Transverse colon (tissue), 4 donors: ENCODE data around the gene SLC35E4. TPM values are rescaled to one million over a fixed set of nuclear protein-coding genes. Genes with fewer than 3 reads are reported as not detected.
"Not testable (repeated sequence)": the region's sequence is repeated elsewhere in the genome, so short reads cannot be mapped to it uniquely, and the experiment has no call there.

Experiments used
- DNase-seq: peaks from one replicate; pipeline ENCODE4 v3.0.0-alpha.2; 2019
- H3K27ac ChIP-seq, 4 donors: fragments of 200-600 bp; sonication (generic); 2 replicates each; pipeline ENCODE4 v1.5.1; 2016 to 2018; ENCODE audit warnings: inconsistent platforms in 4 of 4
- H3K27me3 ChIP-seq: fragments of 200-600 bp; sonication (generic); 2 replicates; pipeline ENCODE4 v1.5.1; 2017; ENCODE audit warnings: inconsistent platforms
- H3K36me3 ChIP-seq, 4 donors: fragments of 200-600 bp; sonication (generic); 2 replicates each; pipeline ENCODE4 v1.5.1; 2017 to 2019; ENCODE audit warnings: inconsistent platforms in 4 of 4
- H3K4me1 ChIP-seq, 4 donors: fragments of 200-600 bp; sonication (generic); 2 replicates each; pipeline ENCODE4 v1.5.1; 2017 to 2020; ENCODE audit warnings: inconsistent platforms in 4 of 4
- H3K4me3 ChIP-seq, 4 donors: fragments of 200-600 bp; sonication (generic); 1 replicate in 1 of 4; 2 replicates in 3 of 4; pipeline versions ENCODE4 v1.5.1 to v1.6.1; 2017 to 2019; ENCODE audit warnings: inconsistent platforms in 4 of 4
- H3K9me3 ChIP-seq, 2 donors: fragments of 200-600 bp; sonication (generic); 2 replicates each; pipeline ENCODE4 v1.5.1; 2017 to 2019; ENCODE audit warnings: inconsistent platforms in 2 of 2
- CTCF ChIP-seq, 5 experiments: fragments of 200-600 bp in 3 of 5; fragments of 450-650 bp in 2 of 5; sonication (generic) in 3 of 5; IDR thresholded peaks; 1 replicate in 2 of 5; 2 replicates in 3 of 5; pipeline ENCODE4 v1.5.1; 2016 to 2017; ENCODE audit warnings: antibody characterized with exemption in 5 of 5, inconsistent platforms in 3 of 5, mild to moderate bottlenecking in 2 of 5, moderate library complexity in 1 of 5
- EP300 ChIP-seq: sonication (generic); formaldehyde crosslinking; IDR thresholded peaks from one replicate; pipeline ENCODE4 v1.6.1; 2017; ENCODE audit warnings: antibody characterized with exemption, low read depth
- POLR2A ChIP-seq: fragments of 450-650 bp; IDR thresholded peaks from one replicate; pipeline ENCODE4 v1.6.1; 2016; ENCODE audit warnings: antibody characterized with exemption, mild to moderate bottlenecking, moderate library complexity
- POLR2AphosphoS5 ChIP-seq, 3 donors: sonication (generic); formaldehyde crosslinking; IDR thresholded peaks; one replicate each; pipeline ENCODE4 v1.6.1; 2016; ENCODE audit warnings: antibody characterized with exemption in 3 of 3
- WGBS, 2 donors: methylation state at CpG; one replicate each; pipeline ENCODE4 v1.1.5; 2018; ENCODE audit warnings: low coverage in 1 of 2; 5-methylcytosine and 5-hydroxymethylcytosine counted together
- in situ Hi-C, 4 donors: fragments of 200-750 bp; cut with MboI; loops; one replicate each; pipeline versions ENCODE4 v1.15.0 to v1.15.1; 2017; ENCODE audit warnings: low sequenced_read_pairs in 3 of 4, low pct_ligation_motif_present in 1 of 4, low pct_unique_long_range_greater_than_20kb in 1 of 4
- intact Hi-C: fragments of 100-400 bp; cut with DNase I; formaldehyde crosslinking; loops from one replicate; pipeline ENCODE4 v1.15.1; 2023; ENCODE audit warnings: low total_unique reads
- total RNA-seq, 4 donors: library from RNA; depleted of rRNA; stranded (reverse); fragments of >200 nt; gene quantifications; one replicate each; pipeline ENCODE4 v1.1.0, GENCODE V29; 2016

The SLC35E4 gene
- total RNA-seq, 4 donors from 2014 or later: 6.4 to 21.3 (median 15.7) TPM

GRCh38 chr22:30628491-30628890, 7.1 kb upstream of the SLC35E4 start:
- WGBS, 2 donors: 76 to 100% methylated on average over 1 to 4 of the region's 4 CpGs
- TF ChIP-seq POLR2AphosphoS5 (IDR thresholded peaks at IDR 0.05) (no peak), EP300 (no peak), CTCF (IDR thresholded peaks at IDR 0.05) (no peak), POLR2A (no peak)
- no peak overlapping the region for H3K27ac ChIP-seq
- DNase-seq: no peak
- no peaks in the 10 kb centered on the region for H3K4me1 ChIP-seq
- H3K9me3 ChIP-seq: no peaks in the 10 kb centered on the region
- no peaks in the 10 kb centered on the region for H3K27me3 ChIP-seq
- intact Hi-C loops: loop anchor here (10.0 kb wide), 1 partner anchor 276 kb away; no protein-coding TSS in a partner anchor
- in situ Hi-C loops: loop anchor here in 2 of 4 donors (10.0 to 25.0 kb wide), 2 partner anchors 126 to 284 kb away; no protein-coding TSS in a partner anchor
- no peaks in the 10 kb centered on the region for H3K36me3 ChIP-seq
- H3K4me3 ChIP-seq: no peak overlapping the region

- H3K27me3 ChIP-seq, H3K27ac ChIP-seq, intact Hi-C loops, H3K36me3 ChIP-seq, H3K4me3 ChIP-seq, DNase-seq, H3K9me3 ChIP-seq: not testable (repeated sequence)
- WGBS, 2 donors: 96% methylated on average over 9 of the region's 31 CpGs; no CpG with 5 or more reads in 1 of the 2 donors
- peaks cover 7 to 17% (median 17%) of the 10 kb centered on the region in 4 donors for H3K4me1 ChIP-seq
- in situ Hi-C loops: loop anchor here in 2 of 4 donors (5.0 to 25.0 kb wide), 3 partner anchors 126 to 283 kb away; no protein-coding TSS in a partner anchor
These were observed 4.1 kb upstream of the SLC35E4 start for GRCh38 chr22:30631469-30631868.

DNA sequence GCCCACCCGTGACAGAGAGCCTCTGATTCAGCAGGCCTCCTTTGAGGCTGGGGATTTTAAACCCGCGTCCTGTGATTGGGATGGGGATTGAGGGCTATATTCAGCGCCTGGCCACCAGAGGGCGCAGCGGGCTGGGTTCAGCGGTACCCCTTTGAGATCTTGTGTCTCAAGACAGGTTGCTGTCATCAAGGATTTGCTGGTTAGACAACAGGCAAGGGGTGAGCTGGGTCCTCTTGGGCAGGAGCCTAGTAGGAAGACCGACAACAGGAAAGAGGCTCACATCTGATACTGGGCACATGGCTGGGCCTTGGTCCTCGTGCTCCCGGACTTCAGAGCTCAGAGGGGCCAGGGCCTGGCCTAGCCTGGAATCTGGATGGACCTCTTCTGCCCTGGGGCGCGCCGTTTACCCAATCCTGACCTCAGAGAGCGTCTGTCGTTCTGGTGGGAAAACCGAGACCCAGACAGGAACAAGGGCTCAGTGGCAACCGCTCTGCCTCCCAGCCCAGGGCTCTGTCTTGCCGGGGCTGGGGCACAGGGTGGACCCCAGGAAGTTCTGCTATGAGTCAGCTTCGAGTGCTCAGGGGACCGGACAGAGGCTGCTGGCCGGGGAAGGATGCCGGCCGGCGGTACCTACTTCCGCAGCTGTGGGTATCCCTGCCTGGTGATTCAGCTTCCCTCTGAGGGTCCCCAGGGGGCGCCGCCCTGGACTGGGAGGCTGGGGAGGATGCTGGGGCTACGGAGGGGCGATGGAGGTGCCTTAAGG, 929 bp upstream of the SLC35E4 start:
- Histone ChIP-seq H3K27ac (peak overlapping the region; percentile 88 to 97 (median 89)), H3K27me3 (no peaks in the 10 kb centered on the region), H3K9me3 (no peaks in the 10 kb centered on the region), H3K4me1 (peaks cover 20 to 34% (median 31%) of the 10 kb centered on the region in 4 donors), H3K4me3 (peak overlapping the region; percentile 5 to 75 (median 53)), H3K36me3 (no peaks in the 10 kb centered on the region)
- in situ Hi-C loops (loop anchor here in 3 of 4 donors (5.0 to 25.0 kb wide), 4 partner anchors 118 to 280 kb away; no protein-coding TSS in a partner anchor), intact Hi-C loops (loop anchor here (1.0 kb wide), 1 partner anchor 121 kb away; no protein-coding TSS in a partner anchor)
- TF ChIP-seq CTCF (IDR thresholded peaks at IDR 0.05): peak; percentile 92 to 99 (median 98)
- TF ChIP-seq POLR2AphosphoS5 (IDR thresholded peaks at IDR 0.05): peak in 1 of 3 donors; percentile 57
- TF ChIP-seq POLR2A: no peak
- TF ChIP-seq EP300: no peak
- 4% methylated on average over 18 of the region's 29 CpGs; no CpG with 5 or more reads in 1 of the 2 donors for WGBS, 2 donors
- DNase-seq: peak; percentile 93

DNA sequence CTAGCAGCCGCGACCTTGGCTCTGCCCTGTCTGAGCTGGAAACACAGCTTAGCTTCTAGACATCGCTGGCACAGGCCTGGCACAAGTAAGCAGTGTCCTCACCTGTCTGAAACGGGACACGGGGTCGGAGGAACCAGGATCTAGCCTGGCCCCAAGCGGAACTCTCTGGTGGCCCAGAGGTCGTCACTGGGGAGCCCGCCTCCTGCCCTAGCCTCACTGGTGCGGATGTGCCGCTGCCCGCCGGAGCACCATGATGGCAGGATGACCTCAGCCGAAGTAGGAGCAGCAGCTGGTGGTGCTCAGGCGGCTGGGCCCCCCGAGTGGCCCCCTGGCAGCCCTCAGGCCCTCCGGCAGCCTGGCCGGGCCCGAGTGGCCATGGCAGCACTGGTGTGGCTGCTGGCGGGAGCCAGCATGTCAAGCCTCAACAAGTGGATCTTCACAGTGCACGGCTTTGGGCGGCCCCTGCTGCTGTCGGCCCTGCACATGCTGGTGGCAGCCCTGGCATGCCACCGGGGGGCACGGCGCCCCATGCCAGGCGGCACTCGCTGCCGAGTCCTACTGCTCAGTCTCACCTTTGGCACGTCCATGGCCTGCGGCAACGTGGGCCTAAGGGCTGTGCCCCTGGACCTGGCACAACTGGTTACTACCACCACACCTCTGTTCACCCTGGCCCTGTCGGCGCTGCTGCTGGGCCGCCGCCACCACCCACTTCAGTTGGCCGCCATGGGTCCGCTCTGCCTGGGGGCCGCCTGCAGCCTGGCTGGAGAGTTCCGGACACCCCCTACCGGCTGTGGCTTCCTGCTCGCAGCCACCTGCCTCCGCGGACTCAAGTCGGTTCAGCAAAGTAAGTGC, 871 bp downstream of the SLC35E4 start:
- intact Hi-C loops: no loop called here
- 40% methylated on average over 21 of the region's 45 CpGs; no CpG with 5 or more reads in 1 of the 2 donors for WGBS, 2 donors
- in situ Hi-C loops: loop anchor here in 3 of 4 donors (5.0 to 25.0 kb wide), 3 partner anchors 116 to 278 kb away; no protein-coding TSS in a partner anchor
- Histone ChIP-seq H3K4me1 (peaks cover 20 to 36% (median 32%) of the 10 kb centered on the region in 4 donors), H3K4me3 (peak overlapping the region; percentile 48 to 75 (median 58)), H3K36me3 (no peaks in the 10 kb centered on the region), H3K27me3 (no peaks in the 10 kb centered on the region), H3K9me3 (no peaks in the 10 kb centered on the region), H3K27ac (peak overlapping the region; percentile 88 to 97 (median 89))
- DNase-seq: peak; percentile 48
- no peak for TF ChIP-seq EP300
- TF ChIP-seq POLR2A: no peak
- TF ChIP-seq POLR2AphosphoS5 (IDR thresholded peaks at IDR 0.05): peak in 1 of 3 donors; percentile 13
- peak in 3 of 5 experiments; percentile 11 to 25 (median 12) for TF ChIP-seq CTCF (IDR thresholded peaks at IDR 0.05)
